ENCODE results near the gene HAUS6.
"Not testable (repeated sequence)": the region's sequence is repeated elsewhere in the genome, so short reads cannot be mapped to it uniquely, and the experiment has no call there.

HAUS6 gene

GRCh38 chr9:19032406-19032805 is 70.3 kb downstream of the HAUS6 start:
- no peak for ATAC-seq
- peaks cover 3% of the 10 kb centered on the region for H3K36me3 Mint-ChIP-seq (ENCODE audit: low read depth)
- no peak overlapping the region for H3K4me3 Mint-ChIP-seq
- no peaks in the 10 kb centered on the region for H3K4me1 Mint-ChIP-seq
- no peak for DNase-seq
- H3K27ac Mint-ChIP-seq = no peak overlapping the region
- H3K27me3 Mint-ChIP-seq = peaks cover 2% of the 10 kb centered on the region
- no peaks in the 10 kb centered on the region for H3K9me3 Mint-ChIP-seq

- Mint-ChIP-seq H3K27ac (no peak overlapping the region), H3K9me3 (no peaks in the 10 kb centered on the region), H3K36me3 (ENCODE audit: low read depth) (no peaks in the 10 kb centered on the region), H3K4me1 (peaks cover 9% of the 10 kb centered on the region), H3K27me3 (peaks cover 2% of the 10 kb centered on the region), H3K4me3 (no peak overlapping the region)
- peak; percentile 43 for ATAC-seq
- no peak for DNase-seq
Measured at GRCh38 chr9:19030899-19031298, 71.8 kb downstream of the HAUS6 start.

GRCh38 chr9:19028835-19029451 is 73.8 kb downstream of the HAUS6 start:
- H3K36me3 Mint-ChIP-seq (ENCODE audit: low read depth) = no peaks in the 10 kb centered on the region
- DNase-seq (peak; percentile 23), ATAC-seq (peak; percentile 49)
- H3K27me3 Mint-ChIP-seq = peaks cover 8% of the 10 kb centered on the region
- H3K4me3 Mint-ChIP-seq = no peak overlapping the region
- H3K4me1 Mint-ChIP-seq = peaks cover 9% of the 10 kb centered on the region
- H3K9me3 Mint-ChIP-seq = no peaks in the 10 kb centered on the region
- H3K27ac Mint-ChIP-seq = no peak overlapping the region

- DNase-seq (no peak), ATAC-seq (no peak)
- no peaks in the 10 kb centered on the region for H3K36me3 Mint-ChIP-seq (ENCODE audit: low read depth)
- H3K27me3 Mint-ChIP-seq = peaks cover 13% of the 10 kb centered on the region
- H3K9me3 Mint-ChIP-seq = no peaks in the 10 kb centered on the region
- H3K4me1 Mint-ChIP-seq = peaks cover 9% of the 10 kb centered on the region
- no peak overlapping the region for H3K27ac Mint-ChIP-seq
- H3K4me3 Mint-ChIP-seq = no peak overlapping the region
Measured at GRCh38 chr9:19027825-19028224, 74.9 kb downstream of the HAUS6 start.

GRCh38 chr9:19026375-19026774 is 76.3 kb downstream of the HAUS6 start:
- peak; percentile 18 for DNase-seq
- peak; percentile 45 for ATAC-seq
- no peak overlapping the region for H3K4me3 Mint-ChIP-seq
- H3K9me3 Mint-ChIP-seq = no peaks in the 10 kb centered on the region
- H3K4me1 Mint-ChIP-seq = peaks cover 9% of the 10 kb centered on the region
- peaks cover 13% of the 10 kb centered on the region for H3K27me3 Mint-ChIP-seq
- peaks cover under 1% of the 10 kb centered on the region for H3K36me3 Mint-ChIP-seq (ENCODE audit: low read depth)
- no peak overlapping the region for H3K27ac Mint-ChIP-seq

- Mint-ChIP-seq H3K9me3 (no peaks in the 10 kb centered on the region), H3K4me1 (peaks cover 9% of the 10 kb centered on the region)
- no peak for DNase-seq
Measured at GRCh38 chr9:19023078-19023477, 79.6 kb downstream of the HAUS6 start.

GRCh38 chr9:19022206-19022605 is 80.5 kb downstream of the HAUS6 start:
- Mint-ChIP-seq H3K36me3 (ENCODE audit: low read depth) (peaks cover 3% of the 10 kb centered on the region), H3K4me1 (peaks cover 9% of the 10 kb centered on the region), H3K4me3 (no peak overlapping the region), H3K27me3 (peaks cover 13% of the 10 kb centered on the region), H3K27ac (no peak overlapping the region), H3K9me3 (no peaks in the 10 kb centered on the region)
- no peak for DNase-seq
- no peak for ATAC-seq

More at GRCh38 chr9:19023078-19023477, 79.6 kb downstream of the HAUS6 start:
- Mint-ChIP-seq H3K27ac (no peak overlapping the region), H3K36me3 (ENCODE audit: low read depth) (peaks cover 3% of the 10 kb centered on the region), H3K4me3 (no peak overlapping the region), H3K27me3 (peaks cover 13% of the 10 kb centered on the region)
- no peak for ATAC-seq

GRCh38 chr9:19021649-19022048 is 81.1 kb downstream of the HAUS6 start:
- H3K4me1 Mint-ChIP-seq; H3K9me3 Mint-ChIP-seq; H3K4me3 Mint-ChIP-seq; H3K27ac Mint-ChIP-seq; DNase-seq; H3K36me3 Mint-ChIP-seq (ENCODE audit: low read depth); ATAC-seq: not testable (repeated sequence)
- H3K27me3 Mint-ChIP-seq = peaks cover 13% of the 10 kb centered on the region

GRCh38 chr9:19020886-19021455 is 81.7 kb downstream of the HAUS6 start:
- DNase-seq (no peak), ATAC-seq (no peak)
- Mint-ChIP-seq H3K4me3 (no peak overlapping the region), H3K27me3 (peaks cover 13% of the 10 kb centered on the region), H3K36me3 (ENCODE audit: low read depth) (peaks cover 3% of the 10 kb centered on the region), H3K27ac (no peak overlapping the region), H3K9me3 (no peaks in the 10 kb centered on the region), H3K4me1 (no peaks in the 10 kb centered on the region)

- DNase-seq (no peak), ATAC-seq (no peak)
- Mint-ChIP-seq H3K36me3 (ENCODE audit: low read depth) (peaks cover 3% of the 10 kb centered on the region), H3K27me3 (peaks cover 2% of the 10 kb centered on the region), H3K4me3 (no peak overlapping the region), H3K9me3 (no peaks in the 10 kb centered on the region), H3K4me1 (no peaks in the 10 kb centered on the region), H3K27ac (no peak overlapping the region)
Measured at GRCh38 chr9:19018201-19018600, 84.5 kb downstream of the HAUS6 start.

- ATAC-seq = peak; percentile 77
- no peaks in the 10 kb centered on the region for H3K9me3 Mint-ChIP-seq
- no peaks in the 10 kb centered on the region for H3K27me3 Mint-ChIP-seq
Measured at GRCh38 chr9:19009391-19009965, 93.2 kb downstream of the HAUS6 start.

More at GRCh38 chr9:19009391-19009965, 93.2 kb downstream of the HAUS6 start:
- Mint-ChIP-seq H3K4me3 (no peak overlapping the region), H3K27ac (no peak overlapping the region), H3K36me3 (ENCODE audit: low read depth) (no peaks in the 10 kb centered on the region), H3K4me1 (peaks cover 6% of the 10 kb centered on the region)
- DNase-seq = no peak
